ENCODE results near the gene PRKG1.

PRKG1 gene

GRCh38 chr10:51375790-51376189 is 301.5 kb downstream of the PRKG1 start:
- no peak overlapping the region for H3K4me3 ChIP-seq (ENCODE audit: low read length)
- no peaks in the 10 kb centered on the region for H3K36me3 ChIP-seq (replicated peaks; ENCODE audit: low read depth, low read length)
- H3K9ac ChIP-seq (ENCODE audit: low read length), result no peak overlapping the region
- H3K79me2 ChIP-seq (ENCODE audit: low read length), result no peaks in the 10 kb centered on the region
- no peak overlapping the region for H2AFZ ChIP-seq (ENCODE audit: low read depth, low read length)
- no peak overlapping the region for H3K4me2 ChIP-seq (ENCODE audit: low read length)
- no peaks in the 10 kb centered on the region for H3K9me3 ChIP-seq (ENCODE audit: insufficient read depth, low read length)
- TF ChIP-seq EZH2phosphoT487 (IDR thresholded peaks at IDR 0.05; ENCODE audit: low read depth) (no peak), CTCF (IDR thresholded peaks at IDR 0.05; ENCODE audit: low read depth, low read length) (no peak)
- H3K4me1 ChIP-seq (ENCODE audit: low read length), result no peaks in the 10 kb centered on the region; the same call in 1 of the 2 replicates
- no peaks in the 10 kb centered on the region for H4K20me1 ChIP-seq (ENCODE audit: insufficient read depth, low read length)
- no peak overlapping the region for H3K27ac ChIP-seq (ENCODE audit: low read length)
- no peaks in the 10 kb centered on the region for H3K27me3 ChIP-seq (ENCODE audit: low read depth, low read length)

- no peaks in the 10 kb centered on the region for H3K36me3 ChIP-seq (replicated peaks; ENCODE audit: low read depth, low read length)
- no peaks in the 10 kb centered on the region for H3K27me3 ChIP-seq (ENCODE audit: low read depth, low read length)
- H3K4me3 ChIP-seq (ENCODE audit: low read length), result no peak overlapping the region
- H4K20me1 ChIP-seq (ENCODE audit: insufficient read depth, low read length), result no peaks in the 10 kb centered on the region
- H3K79me2 ChIP-seq (ENCODE audit: low read length), result no peaks in the 10 kb centered on the region
- no peak overlapping the region for H3K9ac ChIP-seq (ENCODE audit: low read length)
- TF ChIP-seq CTCF (IDR thresholded peaks at IDR 0.05; ENCODE audit: low read depth, low read length), result no peak
- no peaks in the 10 kb centered on the region for H3K9me3 ChIP-seq (ENCODE audit: insufficient read depth, low read length)
- no peak overlapping the region for H2AFZ ChIP-seq (ENCODE audit: low read depth, low read length)
- no peak overlapping the region for H3K27ac ChIP-seq (ENCODE audit: low read length)
- no peaks in the 10 kb centered on the region; the same call in 1 of the 2 replicates for H3K4me1 ChIP-seq (ENCODE audit: low read length)
- H3K4me2 ChIP-seq (ENCODE audit: low read length), result no peak overlapping the region
These were observed 303.0 kb downstream of the PRKG1 start for GRCh38 chr10:51377070-51377931.

GRCh38 chr10:51377932-51378599 is 303.8 kb downstream of the PRKG1 start:
- Histone ChIP-seq H3K4me3 (ENCODE audit: low read length) (no peak overlapping the region), H3K36me3 (replicated peaks; ENCODE audit: low read depth, low read length) (no peaks in the 10 kb centered on the region), H3K27me3 (ENCODE audit: low read depth, low read length) (no peaks in the 10 kb centered on the region), H3K4me2 (ENCODE audit: low read length) (no peak overlapping the region), H3K79me2 (ENCODE audit: low read length) (no peaks in the 10 kb centered on the region), H3K4me1 (ENCODE audit: low read length) (no peaks in the 10 kb centered on the region; the same call in 1 of the 2 replicates), H3K27ac (ENCODE audit: low read length) (no peak overlapping the region), H4K20me1 (ENCODE audit: insufficient read depth, low read length) (no peaks in the 10 kb centered on the region), H2AFZ (ENCODE audit: low read depth, low read length) (no peak overlapping the region), H3K9me3 (ENCODE audit: insufficient read depth, low read length) (no peaks in the 10 kb centered on the region), H3K9ac (ENCODE audit: low read length) (no peak overlapping the region)
- TF ChIP-seq CTCF (IDR thresholded peaks at IDR 0.05; ENCODE audit: low read depth, low read length), result no peak
- TF ChIP-seq EZH2phosphoT487 (IDR thresholded peaks at IDR 0.05; ENCODE audit: low read depth), result no peak

GRCh38 chr10:51382181-51382580 is 307.9 kb downstream of the PRKG1 start:
- Histone ChIP-seq H3K36me3 (replicated peaks; ENCODE audit: low read depth, low read length) (no peaks in the 10 kb centered on the region), H3K27ac (ENCODE audit: low read length) (no peak overlapping the region)

More at GRCh38 chr10:51382181-51382580, 307.9 kb downstream of the PRKG1 start:
- Histone ChIP-seq H3K27me3 (ENCODE audit: low read depth, low read length) (no peaks in the 10 kb centered on the region), H3K4me3 (ENCODE audit: low read length) (no peak overlapping the region), H2AFZ (ENCODE audit: low read depth, low read length) (no peak overlapping the region), H3K79me2 (ENCODE audit: low read length) (no peaks in the 10 kb centered on the region), H3K9me3 (ENCODE audit: insufficient read depth, low read length) (no peaks in the 10 kb centered on the region), H3K4me2 (ENCODE audit: low read length) (no peak overlapping the region), H4K20me1 (ENCODE audit: insufficient read depth, low read length) (no peaks in the 10 kb centered on the region), H3K4me1 (ENCODE audit: low read length) (no peaks in the 10 kb centered on the region; the same call in 1 of the 2 replicates), H3K9ac (ENCODE audit: low read length) (no peak overlapping the region)
- TF ChIP-seq CTCF (IDR thresholded peaks at IDR 0.05; ENCODE audit: low read depth, low read length) (no peak), EZH2phosphoT487 (IDR thresholded peaks at IDR 0.05; ENCODE audit: low read depth) (no peak)

Measured in OCI-LY3 (cell line).